Ovary (tissue), 9 donors: ENCODE data around the gene BRD3. TPM values are rescaled to one million over a fixed set of nuclear protein-coding genes. Genes with fewer than 3 reads are reported as not detected.

Source experiments
- DNase-seq, 5 donors: peaks; one replicate each; pipeline ENCODE4 v3.0.0-alpha.2; 2019 to 2020
- H3K27ac ChIP-seq, 2 donors: fragments of 200-600 bp; one replicate each; pipeline versions ENCODE4 v1.5.1 to v1.8.0; 2019 to 2022
- H3K27me3 ChIP-seq: fragments of 200-600 bp; one replicate; pipeline ENCODE4 v1.8.0; 2022
- H3K36me3 ChIP-seq: fragments of 200-600 bp; sonication (generic); one replicate; pipeline ENCODE4 v1.5.1; 2019
- H3K4me1 ChIP-seq: one replicate; pipeline ENCODE4 v1.8.1; 2013; ENCODE audit warnings: mild to moderate bottlenecking, moderate library complexity; ENCODE audit not compliant: insufficient read depth
- H3K4me3 ChIP-seq: fragments of 200-600 bp; sonication (generic); one replicate; pipeline ENCODE4 v1.5.1; 2017
- H3K9me3 ChIP-seq, 2 donors: fragments of 200-600 bp in 1 of 2; sonication (generic) in 1 of 2; one replicate each; pipeline versions ENCODE4 v1.5.1 to v1.8.1; 2013 to 2019; ENCODE audit warnings: mild to moderate bottlenecking in 1 of 2, moderate library complexity in 1 of 2
- EP300 ChIP-seq: sonication (generic); formaldehyde crosslinking; IDR thresholded peaks from one replicate; pipeline ENCODE4 v1.6.1; 2017; ENCODE audit warnings: antibody characterized with exemption
- POLR2A ChIP-seq: fragments of 450-650 bp; IDR thresholded peaks from one replicate; pipeline ENCODE4 v1.6.1; 2017; ENCODE audit warnings: antibody characterized with exemption, mild to moderate bottlenecking, moderate library complexity
- WGBS, 3 donors: extraction: QIAGEN DNeasy Blood & Tissue Kit in 1 of 3; methylation state at CpG; one replicate each; pipeline versions ENCODE4 v1.1.5 to v1.1.7; 2013 to 2017; 5-methylcytosine and 5-hydroxymethylcytosine counted together
- intact Hi-C, 4 donors: fragments of 100-400 bp; cut with DNase I; formaldehyde crosslinking; loops; one replicate each; pipeline versions ENCODE4 v1.11.0 to v1.15.1; 2022 to 2023
- polyA plus RNA-seq, 2 donors: library from polyadenylated mRNA; stranded (reverse); fragments of 200-250 nt in 1 of 2; fragments of 350-450 nt in 1 of 2; fragmentation: Illumina TruSeq in 1 of 2; extraction: RNeasy Lipid Tissue Mini Kit (QIAGEN cat#74804) in 1 of 2; gene quantifications; one replicate each; pipeline ENCODE4 v1.2.3, GENCODE V29; 2013 to 2014
- total RNA-seq, 7 donors: library from RNA; depleted of rRNA in 2 of 7; stranded (reverse); fragments of >200 nt in 2 of 7; fragmentation: NEBNext Ultra II Directional in 3 of 7; extraction: Animal tissue kit (Norgen Biotek cat#: 25700) in 3 of 7; gene quantifications; one replicate each; pipeline versions ENCODE4 v1.1.0 to v1.2.4, GENCODE V29; 2016 to 2023
- TF ChIP-seq, protein P1 (sequence below), 3 donors: fragments of 450-650 bp in 2 of 3; fragments of 200-600 bp in 1 of 3; IDR thresholded peaks; one replicate each; pipeline versions ENCODE4 v1.5.1 to v1.8.0; 2016 to 2022; ENCODE audit warnings: antibody characterized with exemption in 3 of 3, mild to moderate bottlenecking in 1 of 3
- donor health status: DM: no; HTN: no; CAD: no; lungs with moderate emphysema.
- donor health status: DM: no; HTN: no; CAD: no.
- donor health status: Bipolar disorder and iron deficiency.
- donor health status: DM: yes; HTN: yes; CAD: no.
- donor health status: DM: no; HTN: no; CAD: no.
- donor health status: DM: yes; HTN: yes; CAD: no.

Gene BRD3
- total and polyA plus RNA-seq, 9 donors, result 14.9 to 52.1 (median 39.2) TPM

DNA sequence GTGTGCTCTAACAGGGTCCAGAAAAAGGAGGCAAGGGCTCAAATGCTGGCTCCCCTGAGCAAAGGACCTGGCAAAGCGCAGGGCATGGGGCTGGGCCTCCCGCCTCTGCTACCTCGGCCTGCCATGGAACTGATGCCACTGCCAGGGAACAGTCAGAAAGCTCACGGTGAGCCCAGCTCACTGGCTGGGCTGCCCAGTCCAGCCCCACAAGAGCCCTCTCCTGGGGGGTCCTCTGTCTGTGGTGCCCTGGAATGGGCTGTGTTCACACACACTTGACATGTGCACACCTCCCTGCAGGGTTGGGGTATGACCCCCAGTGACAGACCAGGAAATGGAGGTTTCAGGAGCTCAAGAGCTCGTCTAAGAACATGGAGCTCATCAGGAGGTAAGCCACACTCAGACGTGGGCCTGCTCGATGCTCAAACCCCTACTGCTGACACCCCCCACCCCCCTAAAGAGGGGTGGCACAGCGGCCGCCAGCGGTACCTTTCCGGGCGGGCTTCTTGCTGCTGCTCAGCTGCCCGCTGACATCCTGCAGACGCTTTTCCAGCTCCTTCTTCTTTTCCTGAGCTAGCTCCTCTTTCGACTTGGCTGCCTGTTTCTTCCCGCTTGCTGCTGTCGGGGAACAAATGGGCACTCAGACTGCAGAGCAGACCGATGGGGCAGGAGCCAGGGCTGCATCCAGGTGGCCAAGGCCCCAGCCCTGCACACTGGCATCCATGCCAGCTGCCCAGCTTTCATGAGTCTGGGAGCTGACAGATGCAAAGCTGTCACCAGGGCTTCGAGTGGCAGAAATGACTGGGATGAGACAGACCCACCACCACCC is 33.4 kb downstream of the BRD3 start:
- H3K27me3 ChIP-seq, result no peaks in the 10 kb centered on the region
- 91 to 93% (median 92%) methylated on average over 19 of the region's 19 CpGs for WGBS, 3 donors
- no peaks in the 10 kb centered on the region for H3K36me3 ChIP-seq
- no peak for DNase-seq
- no peaks in the 10 kb centered on the region for H3K4me1 ChIP-seq
- H3K27ac ChIP-seq, result no peak overlapping the region
- no peak overlapping the region for H3K4me3 ChIP-seq
- H3K9me3 ChIP-seq, result no peaks in the 10 kb centered on the region
- intact Hi-C loops, result no loop called here
- TF ChIP-seq POLR2A (no peak), EP300 (no peak)
- TF ChIP-seq, protein P1, sequence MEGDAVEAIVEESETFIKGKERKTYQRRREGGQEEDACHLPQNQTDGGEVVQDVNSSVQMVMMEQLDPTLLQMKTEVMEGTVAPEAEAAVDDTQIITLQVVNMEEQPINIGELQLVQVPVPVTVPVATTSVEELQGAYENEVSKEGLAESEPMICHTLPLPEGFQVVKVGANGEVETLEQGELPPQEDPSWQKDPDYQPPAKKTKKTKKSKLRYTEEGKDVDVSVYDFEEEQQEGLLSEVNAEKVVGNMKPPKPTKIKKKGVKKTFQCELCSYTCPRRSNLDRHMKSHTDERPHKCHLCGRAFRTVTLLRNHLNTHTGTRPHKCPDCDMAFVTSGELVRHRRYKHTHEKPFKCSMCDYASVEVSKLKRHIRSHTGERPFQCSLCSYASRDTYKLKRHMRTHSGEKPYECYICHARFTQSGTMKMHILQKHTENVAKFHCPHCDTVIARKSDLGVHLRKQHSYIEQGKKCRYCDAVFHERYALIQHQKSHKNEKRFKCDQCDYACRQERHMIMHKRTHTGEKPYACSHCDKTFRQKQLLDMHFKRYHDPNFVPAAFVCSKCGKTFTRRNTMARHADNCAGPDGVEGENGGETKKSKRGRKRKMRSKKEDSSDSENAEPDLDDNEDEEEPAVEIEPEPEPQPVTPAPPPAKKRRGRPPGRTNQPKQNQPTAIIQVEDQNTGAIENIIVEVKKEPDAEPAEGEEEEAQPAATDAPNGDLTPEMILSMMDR (IDR thresholded peaks at IDR 0.05), result no peak

DNA sequence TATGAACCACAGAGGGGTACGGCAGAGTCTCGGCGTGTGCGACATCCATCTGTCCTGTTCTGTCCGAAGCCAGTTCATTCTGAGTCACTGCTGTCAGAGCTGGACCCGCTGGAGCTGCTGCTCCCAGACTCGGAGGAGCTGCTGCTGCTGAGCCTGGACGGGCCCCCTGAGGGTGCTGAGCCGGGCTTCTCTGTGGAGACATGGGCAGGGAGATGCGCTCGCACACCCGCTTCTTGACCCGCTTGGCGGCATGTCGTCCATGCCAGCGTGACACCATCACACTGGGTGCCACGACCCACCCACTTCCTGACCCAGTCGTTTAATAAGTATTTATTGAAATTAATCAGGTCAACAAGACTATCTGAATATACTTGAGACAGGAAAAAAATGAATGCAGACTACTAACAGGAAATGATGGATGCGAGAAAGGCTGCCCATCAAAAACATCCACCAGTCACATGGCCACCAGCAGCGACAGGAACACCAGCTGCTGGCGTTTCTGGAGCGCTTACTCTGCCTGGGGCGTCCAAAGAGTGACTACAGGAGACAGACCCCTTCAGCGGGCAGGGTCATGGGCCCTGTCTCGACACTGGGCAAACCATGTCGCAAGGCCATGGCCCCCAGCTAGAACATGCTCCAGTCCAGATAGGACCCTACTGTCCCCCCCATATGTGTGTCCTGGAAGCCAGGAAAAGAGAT is 34.2 kb downstream of the BRD3 start:
- TF ChIP-seq POLR2A (no peak), EP300 (no peak)
- TF ChIP-seq, protein P1 (IDR thresholded peaks at IDR 0.05), result no peak
- H3K4me1 ChIP-seq, result no peaks in the 10 kb centered on the region
- no peaks in the 10 kb centered on the region for H3K36me3 ChIP-seq
- no peak for DNase-seq
- intact Hi-C loops, result no loop called here
- no peak overlapping the region for H3K4me3 ChIP-seq
- WGBS, 3 donors, result 93 to 96% (median 94%) methylated on average over 26 of the region's 26 CpGs
- H3K27ac ChIP-seq, result no peak overlapping the region
- no peaks in the 10 kb centered on the region for H3K27me3 ChIP-seq
- H3K9me3 ChIP-seq, result no peaks in the 10 kb centered on the region

DNA sequence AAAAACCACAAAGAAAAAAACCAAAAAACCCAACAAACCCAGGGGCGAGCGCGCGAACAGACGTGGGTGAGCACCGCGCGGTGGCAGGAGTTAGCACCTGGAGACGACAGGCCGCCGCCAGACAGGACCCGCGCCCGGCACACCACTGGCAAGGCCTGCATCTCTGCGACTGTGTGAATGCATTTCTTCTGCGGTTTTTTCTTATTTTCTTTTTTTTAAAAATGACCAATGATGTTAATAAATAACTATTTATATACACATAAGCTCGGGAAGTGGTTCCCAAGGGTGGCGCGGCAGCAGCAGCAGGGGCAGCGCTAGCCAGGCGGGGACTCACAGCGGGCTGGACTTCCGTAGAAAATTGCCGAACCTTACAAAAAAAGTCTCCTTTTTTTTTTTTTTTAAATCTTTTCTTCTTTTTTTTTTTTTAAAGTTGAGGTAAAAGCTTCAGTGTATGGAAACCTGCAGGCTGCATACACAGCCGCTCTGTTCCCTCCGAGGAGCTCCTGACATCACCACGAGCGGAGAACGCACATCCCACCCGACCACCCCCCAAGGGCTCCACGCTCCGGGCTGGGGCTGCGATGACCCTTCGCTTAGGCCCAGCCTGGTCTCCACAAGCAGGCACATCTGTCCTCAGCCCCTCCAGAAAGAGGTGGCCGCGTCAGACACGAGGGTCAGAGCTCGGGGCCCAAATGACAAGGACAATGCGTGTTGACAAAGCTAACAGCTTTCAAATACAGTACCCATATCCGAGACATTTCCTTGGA is 35.2 kb downstream of the BRD3 start:
- intact Hi-C loops, result no loop called here
- no peak overlapping the region for H3K27ac ChIP-seq
- no peaks in the 10 kb centered on the region for H3K27me3 ChIP-seq
- H3K4me1 ChIP-seq, result no peaks in the 10 kb centered on the region
- no peaks in the 10 kb centered on the region for H3K9me3 ChIP-seq
- no peak for DNase-seq
- no peaks in the 10 kb centered on the region for H3K36me3 ChIP-seq
- 93 to 96% (median 93%) methylated on average over 40 of the region's 40 CpGs for WGBS, 3 donors
- TF ChIP-seq, protein P1 (IDR thresholded peaks at IDR 0.05), result no peak
- TF ChIP-seq EP300 (no peak), POLR2A (no peak)
- H3K4me3 ChIP-seq, result no peak overlapping the region

DNA sequence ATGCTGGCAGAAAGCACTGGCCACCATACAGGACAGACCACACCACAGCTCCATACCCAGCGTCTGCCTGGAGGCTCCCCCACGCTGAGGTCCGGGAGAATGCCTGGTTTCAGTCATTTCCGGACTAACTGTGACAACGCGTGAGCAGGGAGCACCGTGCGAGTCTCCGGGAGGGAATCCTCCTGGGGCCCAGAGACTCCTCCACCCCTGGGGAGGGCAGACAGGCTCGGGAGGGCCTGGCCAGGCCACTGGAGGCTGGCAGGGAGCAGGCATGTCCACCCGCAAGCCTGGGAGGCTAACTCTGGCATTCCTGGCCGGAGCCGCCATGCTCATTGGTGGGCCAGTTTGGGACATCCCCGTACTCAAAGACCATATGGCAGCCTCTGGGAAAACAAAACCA is 36.0 kb downstream of the BRD3 start:
- peak in 1 of 5 donors; percentile 23 for DNase-seq
- Histone ChIP-seq H3K4me3 (no peak overlapping the region), H3K36me3 (no peaks in the 10 kb centered on the region), H3K27ac (no peak overlapping the region), H3K9me3 (no peaks in the 10 kb centered on the region), H3K4me1 (no peaks in the 10 kb centered on the region), H3K27me3 (no peaks in the 10 kb centered on the region)
- WGBS, 3 donors, result 78 to 88% (median 82%) methylated on average over 14 of the region's 14 CpGs
- intact Hi-C loops, result no loop called here
- no peak for TF ChIP-seq POLR2A
